ENCODE data around the gene FDCSP.
A peak's percentile ranks its signal among the peaks of the same experiment; 100 is the strongest.
"Not testable (repeated sequence)": the region's sequence is repeated elsewhere in the genome, so short reads cannot be mapped to it uniquely, and the experiment has no call there.

FDCSP gene

DNA sequence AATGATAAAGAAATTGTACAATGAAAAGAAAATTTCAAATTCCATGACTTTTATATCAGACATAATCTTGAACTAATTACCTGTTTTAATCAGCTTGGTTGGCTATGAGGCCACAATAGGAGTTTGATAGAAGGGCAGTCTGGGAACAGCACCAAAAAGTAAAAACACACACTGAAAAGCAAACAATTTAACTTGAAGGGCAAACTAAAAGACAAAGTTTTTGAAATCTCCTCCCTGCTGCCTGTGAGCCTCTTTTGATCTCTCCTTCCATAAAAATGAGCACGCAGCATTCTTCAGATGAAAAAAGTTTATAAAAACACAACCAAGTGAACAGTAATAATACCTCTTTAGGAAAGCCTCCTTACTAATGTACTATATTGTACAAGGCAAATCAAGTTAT is 22.3 kb upstream of the FDCSP start:
- Histone ChIP-seq H3K27me3 (ENCODE audit: insufficient read depth, poor library complexity, severe bottlenecking) (no peaks in the 10 kb centered on the region), H3K4me3 (ENCODE audit: severe bottlenecking) (no peak overlapping the region), H3K36me3 (ENCODE audit: low read depth) (no peaks in the 10 kb centered on the region), H3K9me3 (ENCODE audit: severe bottlenecking) (no peaks in the 10 kb centered on the region), H3K4me1 (ENCODE audit: insufficient read depth, poor library complexity, severe bottlenecking) (no peaks in the 10 kb centered on the region), H3K27ac (ENCODE audit: poor library complexity, severe bottlenecking) (no peak overlapping the region)
- DNase-seq (ENCODE audit: low spot score) (no peak), ATAC-seq (ENCODE audit: low read depth) (no peak)
- TF ChIP-seq CTCF (IDR thresholded peaks at IDR 0.05; ENCODE audit: poor library complexity, severe bottlenecking): no peak

DNA sequence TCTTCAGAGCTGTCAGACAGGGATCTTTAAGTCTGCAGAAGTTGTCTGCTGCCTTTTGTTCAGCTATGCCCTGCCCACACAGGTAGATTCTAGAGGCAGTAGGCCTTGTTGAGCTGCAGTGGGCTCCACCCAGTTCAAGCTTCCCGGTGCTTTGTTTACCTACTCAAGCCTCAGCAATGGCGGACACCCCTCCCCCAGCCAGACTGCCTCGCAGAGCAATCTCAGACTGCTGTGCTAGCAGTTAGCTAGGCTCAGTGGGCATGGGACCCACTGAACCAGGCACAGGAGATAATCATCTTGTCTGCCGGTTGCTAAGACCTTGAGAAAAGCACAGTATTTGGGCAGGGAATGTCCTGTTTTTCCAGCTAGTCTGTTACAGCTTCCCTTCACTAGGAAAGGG is 13.2 kb upstream of the FDCSP start:
- not testable (repeated sequence) for H3K27me3 ChIP-seq (ENCODE audit: insufficient read depth, poor library complexity, severe bottlenecking); DNase-seq (ENCODE audit: low spot score); H3K4me1 ChIP-seq (ENCODE audit: insufficient read depth, poor library complexity, severe bottlenecking); H3K36me3 ChIP-seq (ENCODE audit: low read depth); H3K9me3 ChIP-seq (ENCODE audit: severe bottlenecking); H3K27ac ChIP-seq (ENCODE audit: poor library complexity, severe bottlenecking); ATAC-seq (ENCODE audit: low read depth); H3K4me3 ChIP-seq (ENCODE audit: severe bottlenecking)

- H3K36me3 ChIP-seq (ENCODE audit: low read depth); H3K4me3 ChIP-seq (ENCODE audit: severe bottlenecking); H3K9me3 ChIP-seq (ENCODE audit: severe bottlenecking); H3K27ac ChIP-seq (ENCODE audit: poor library complexity, severe bottlenecking); H3K27me3 ChIP-seq (ENCODE audit: insufficient read depth, poor library complexity, severe bottlenecking); DNase-seq (ENCODE audit: low spot score); ATAC-seq (ENCODE audit: low read depth); H3K4me1 ChIP-seq (ENCODE audit: insufficient read depth, poor library complexity, severe bottlenecking): not testable (repeated sequence)
These were observed 9.8 kb upstream of the FDCSP start for GRCh38 chr4:70216109-70216508.

DNA sequence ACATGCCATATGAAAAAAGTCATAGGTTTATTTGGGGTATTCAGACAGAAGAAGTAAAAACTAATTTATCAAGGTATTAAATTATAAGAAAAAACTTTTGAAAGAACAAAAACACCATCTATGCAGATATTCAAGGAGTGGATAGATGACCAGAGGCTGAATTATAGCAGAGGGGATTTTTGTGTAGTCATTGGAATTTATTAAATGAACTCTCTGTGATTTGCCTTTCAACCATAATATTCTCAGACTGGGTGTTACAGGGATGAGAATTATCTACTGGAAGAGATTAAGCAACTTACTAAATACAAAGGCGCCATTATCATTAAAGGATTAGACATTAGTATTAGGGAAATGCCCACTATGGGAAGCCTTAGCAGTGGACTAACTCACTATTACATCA is 9.4 kb upstream of the FDCSP start:
- H3K36me3 ChIP-seq (ENCODE audit: low read depth); DNase-seq (ENCODE audit: low spot score); ATAC-seq (ENCODE audit: low read depth); H3K27ac ChIP-seq (ENCODE audit: poor library complexity, severe bottlenecking); H3K9me3 ChIP-seq (ENCODE audit: severe bottlenecking); H3K4me1 ChIP-seq (ENCODE audit: insufficient read depth, poor library complexity, severe bottlenecking); H3K27me3 ChIP-seq (ENCODE audit: insufficient read depth, poor library complexity, severe bottlenecking); H3K4me3 ChIP-seq (ENCODE audit: severe bottlenecking): not testable (repeated sequence)

- H3K4me3 ChIP-seq (ENCODE audit: severe bottlenecking); H3K4me1 ChIP-seq (ENCODE audit: insufficient read depth, poor library complexity, severe bottlenecking); H3K27me3 ChIP-seq (ENCODE audit: insufficient read depth, poor library complexity, severe bottlenecking); DNase-seq (ENCODE audit: low spot score); H3K9me3 ChIP-seq (ENCODE audit: severe bottlenecking); H3K27ac ChIP-seq (ENCODE audit: poor library complexity, severe bottlenecking); H3K36me3 ChIP-seq (ENCODE audit: low read depth); ATAC-seq (ENCODE audit: low read depth): not testable (repeated sequence)
These were observed 4.5 kb upstream of the FDCSP start for GRCh38 chr4:70221389-70221788.

DNA sequence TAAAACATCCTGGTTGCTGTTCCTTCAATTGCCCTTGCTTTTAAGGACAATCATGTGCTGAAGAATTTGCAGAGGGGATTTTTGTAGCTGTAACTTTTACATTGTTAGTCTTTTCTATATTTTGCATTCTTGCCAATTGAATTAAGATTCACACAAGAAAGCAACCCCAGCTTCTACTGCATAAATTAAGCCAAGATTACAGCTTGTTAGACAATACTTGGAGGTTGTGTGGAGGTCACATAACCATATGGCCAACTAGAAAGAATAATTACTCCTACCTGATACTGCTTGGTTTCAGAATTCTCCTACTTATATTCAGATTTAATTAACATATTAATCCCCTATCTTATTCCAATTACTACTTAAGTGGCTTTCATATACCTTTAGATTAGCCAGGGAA is 4.1 kb upstream of the FDCSP start:
- H3K36me3 ChIP-seq (ENCODE audit: low read depth); H3K27me3 ChIP-seq (ENCODE audit: insufficient read depth, poor library complexity, severe bottlenecking); H3K4me3 ChIP-seq (ENCODE audit: severe bottlenecking); H3K4me1 ChIP-seq (ENCODE audit: insufficient read depth, poor library complexity, severe bottlenecking); H3K9me3 ChIP-seq (ENCODE audit: severe bottlenecking); ATAC-seq (ENCODE audit: low read depth); DNase-seq (ENCODE audit: low spot score); H3K27ac ChIP-seq (ENCODE audit: poor library complexity, severe bottlenecking): not testable (repeated sequence)

DNA sequence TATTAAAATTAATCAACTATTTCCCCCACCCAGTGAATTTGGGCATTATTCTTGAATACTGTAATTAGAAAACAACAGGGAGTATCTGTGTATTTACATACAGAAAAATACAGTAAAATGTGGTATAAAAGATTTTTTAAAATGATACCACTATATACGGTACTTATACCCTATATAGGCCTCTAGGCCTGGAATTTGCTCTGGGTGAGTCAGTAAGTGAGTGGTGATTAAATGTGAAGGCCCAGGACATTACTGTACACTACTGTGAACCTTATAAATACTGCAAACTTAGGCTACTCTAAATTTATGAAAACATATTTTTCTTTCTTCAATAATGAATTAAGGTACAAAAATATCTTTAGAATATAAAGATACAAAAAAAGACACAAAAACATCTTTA is 10.2 kb downstream of the FDCSP start:
- peak; percentile 42; the same call in 1 of the 3 replicates for ATAC-seq (ENCODE audit: low read depth)
- H3K9me3 ChIP-seq (ENCODE audit: severe bottlenecking): no peaks in the 10 kb centered on the region

More for the DNA sequence above, 10.2 kb downstream of the FDCSP start:
- Histone ChIP-seq H3K36me3 (ENCODE audit: low read depth) (no peaks in the 10 kb centered on the region), H3K4me1 (ENCODE audit: insufficient read depth, poor library complexity, severe bottlenecking) (no peaks in the 10 kb centered on the region), H3K27ac (ENCODE audit: poor library complexity, severe bottlenecking) (no peak overlapping the region), H3K27me3 (ENCODE audit: insufficient read depth, poor library complexity, severe bottlenecking) (no peaks in the 10 kb centered on the region), H3K4me3 (ENCODE audit: severe bottlenecking) (no peak overlapping the region)
- DNase-seq (ENCODE audit: low spot score): no peak
- no peak for TF ChIP-seq CTCF (IDR thresholded peaks at IDR 0.05; ENCODE audit: poor library complexity, severe bottlenecking)

Measured in RWPE2 (cell line).